HFFc6 (cell line): ENCODE results near the gene CABCOCO1. TPM values are rescaled to one million over a fixed set of nuclear protein-coding genes. Genes with fewer than 3 reads are reported as not detected.

Experiments
- DNase-seq: peaks from one replicate; pipeline ENCODE4 v3.0.0-alpha.2; 2018
- H3K27ac Mint-ChIP-seq: 2 replicates; pipeline ENCODE4 v1.8.0; 2020; ENCODE audit warnings: mild to moderate bottlenecking, mixed read lengths
- H3K27me3 Mint-ChIP-seq: 2 replicates; pipeline ENCODE4 v1.8.0; 2021; ENCODE audit warnings: mild to moderate bottlenecking, moderate library complexity, mixed read lengths; ENCODE audit not compliant: insufficient read depth
- H3K36me3 Mint-ChIP-seq: 2 replicates; pipeline ENCODE4 v1.8.0; 2021; ENCODE audit warnings: low read depth, mixed read lengths
- H3K4me1 Mint-ChIP-seq: 2 replicates; pipeline ENCODE4 v1.8.0; 2020; ENCODE audit warnings: low read depth, mixed read lengths
- H3K4me3 Mint-ChIP-seq: 2 replicates; pipeline ENCODE4 v1.8.0; 2020; ENCODE audit warnings: mild to moderate bottlenecking, moderate library complexity, mixed read lengths
- H3K9me3 Mint-ChIP-seq: 2 replicates; pipeline ENCODE4 v1.8.0; 2020; ENCODE audit warnings: mild to moderate bottlenecking, mixed read lengths
- total RNA-seq, 6 experiments: library from RNA; stranded (reverse); fragmentation: NEBNext Ultra II Directional; extraction: Animal tissue kit (Norgen Biotek cat#: 25700); gene quantifications; 2 replicates in 1 of 6; 3 replicates in 5 of 6; pipeline ENCODE4 v1.2.3, GENCODE V29; 2021
- TF ChIP-seq, protein P1 (sequence below): fragments of 200-600 bp; sonication (generic); IDR thresholded peaks from 2 replicates; pipeline ENCODE4 v1.5.0; 2021; ENCODE audit warnings: antibody characterized with exemption, mild to moderate bottlenecking

The CABCOCO1 gene
- total RNA-seq, 6 experiments from 2014 or later, result 0.15 to 0.45 (median 0.31) TPM; not detected in 1

DNA sequence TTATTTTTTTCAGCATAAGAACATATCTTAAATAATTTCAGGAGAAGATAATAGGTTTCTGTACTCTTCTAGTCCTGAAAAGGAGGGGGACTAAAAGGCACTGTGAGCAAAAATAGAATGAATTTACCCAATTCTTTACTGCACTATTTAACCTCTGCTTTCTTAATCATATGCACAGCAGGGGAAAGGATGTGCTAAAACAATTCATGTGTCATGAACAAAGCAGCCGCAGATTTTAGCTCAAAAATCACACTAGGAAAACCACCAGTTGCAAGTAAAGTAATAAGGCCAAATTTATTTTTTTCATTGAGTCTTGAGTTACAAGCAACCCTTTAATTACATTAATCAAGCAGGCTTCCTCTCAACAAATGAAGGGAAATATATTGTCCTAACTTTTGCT, 80.1 kb downstream of the CABCOCO1 start:
- Mint-ChIP-seq H3K36me3 (no peaks in the 10 kb centered on the region; the same call in 1 of the 2 replicates), H3K27me3 (no peaks in the 10 kb centered on the region; the same call in 1 of the 2 replicates), H3K4me3 (no peak overlapping the region), H3K4me1 (peaks cover 15% of the 10 kb centered on the region), H3K27ac (no peak overlapping the region), H3K9me3 (no peaks in the 10 kb centered on the region)
- no peak for DNase-seq
- TF ChIP-seq, protein P1, sequence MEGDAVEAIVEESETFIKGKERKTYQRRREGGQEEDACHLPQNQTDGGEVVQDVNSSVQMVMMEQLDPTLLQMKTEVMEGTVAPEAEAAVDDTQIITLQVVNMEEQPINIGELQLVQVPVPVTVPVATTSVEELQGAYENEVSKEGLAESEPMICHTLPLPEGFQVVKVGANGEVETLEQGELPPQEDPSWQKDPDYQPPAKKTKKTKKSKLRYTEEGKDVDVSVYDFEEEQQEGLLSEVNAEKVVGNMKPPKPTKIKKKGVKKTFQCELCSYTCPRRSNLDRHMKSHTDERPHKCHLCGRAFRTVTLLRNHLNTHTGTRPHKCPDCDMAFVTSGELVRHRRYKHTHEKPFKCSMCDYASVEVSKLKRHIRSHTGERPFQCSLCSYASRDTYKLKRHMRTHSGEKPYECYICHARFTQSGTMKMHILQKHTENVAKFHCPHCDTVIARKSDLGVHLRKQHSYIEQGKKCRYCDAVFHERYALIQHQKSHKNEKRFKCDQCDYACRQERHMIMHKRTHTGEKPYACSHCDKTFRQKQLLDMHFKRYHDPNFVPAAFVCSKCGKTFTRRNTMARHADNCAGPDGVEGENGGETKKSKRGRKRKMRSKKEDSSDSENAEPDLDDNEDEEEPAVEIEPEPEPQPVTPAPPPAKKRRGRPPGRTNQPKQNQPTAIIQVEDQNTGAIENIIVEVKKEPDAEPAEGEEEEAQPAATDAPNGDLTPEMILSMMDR, result no peak

DNA sequence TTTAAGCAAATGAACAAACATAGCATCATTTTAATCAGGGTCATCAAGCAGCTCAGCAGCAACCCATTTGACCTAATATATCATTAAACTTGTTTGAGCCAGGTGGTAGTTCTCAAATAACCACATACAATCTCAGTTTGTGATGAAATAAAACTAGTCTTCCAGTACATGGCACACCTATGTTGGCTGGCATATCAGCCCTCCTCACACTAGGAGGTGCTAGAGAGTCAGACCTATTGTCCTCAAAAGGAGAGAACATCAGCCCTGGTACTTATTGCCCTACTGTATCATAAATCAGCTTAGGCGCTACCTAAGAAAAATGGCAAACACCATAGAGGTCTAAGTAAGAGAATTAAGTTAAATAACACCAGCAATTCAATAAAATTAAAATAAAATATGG, 81.7 kb downstream of the CABCOCO1 start:
- TF ChIP-seq, protein P1, result peak; percentile 57
- Mint-ChIP-seq H3K9me3 (no peaks in the 10 kb centered on the region), H3K36me3 (no peaks in the 10 kb centered on the region; the same call in 1 of the 2 replicates)

DNA sequence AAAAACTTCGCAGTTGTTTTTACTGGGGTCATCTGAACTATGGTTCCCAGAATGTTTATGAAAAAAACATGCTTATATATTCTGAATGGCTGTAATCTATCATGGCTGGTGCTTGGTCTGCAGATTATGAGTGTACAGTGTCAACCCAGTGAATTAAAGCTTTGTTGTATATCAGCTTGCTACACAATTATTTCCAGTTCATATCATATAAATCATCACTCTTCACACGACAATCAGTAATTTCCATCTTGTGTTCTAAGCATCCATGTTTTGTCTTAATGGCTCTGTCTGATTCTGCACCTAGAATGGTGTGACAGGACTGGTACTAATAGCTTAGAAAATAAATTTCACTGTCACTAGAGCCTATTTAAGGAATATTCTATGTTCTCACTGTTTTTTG, 83.6 kb downstream of the CABCOCO1 start:
- Mint-ChIP-seq H3K4me1 (peaks cover 25% of the 10 kb centered on the region), H3K36me3 (no peaks in the 10 kb centered on the region; the same call in 1 of the 2 replicates), H3K9me3 (no peaks in the 10 kb centered on the region), H3K4me3 (no peak overlapping the region), H3K27me3 (no peaks in the 10 kb centered on the region; the same call in 1 of the 2 replicates), H3K27ac (no peak overlapping the region)
- no peak for DNase-seq
- TF ChIP-seq, protein P1, result no peak

More for the DNA sequence above, 81.7 kb downstream of the CABCOCO1 start:
- Mint-ChIP-seq H3K4me1 (peaks cover 17% of the 10 kb centered on the region), H3K4me3 (no peak overlapping the region), H3K27me3 (no peaks in the 10 kb centered on the region; the same call in 1 of the 2 replicates), H3K27ac (no peak overlapping the region)
- no peak for DNase-seq

DNA sequence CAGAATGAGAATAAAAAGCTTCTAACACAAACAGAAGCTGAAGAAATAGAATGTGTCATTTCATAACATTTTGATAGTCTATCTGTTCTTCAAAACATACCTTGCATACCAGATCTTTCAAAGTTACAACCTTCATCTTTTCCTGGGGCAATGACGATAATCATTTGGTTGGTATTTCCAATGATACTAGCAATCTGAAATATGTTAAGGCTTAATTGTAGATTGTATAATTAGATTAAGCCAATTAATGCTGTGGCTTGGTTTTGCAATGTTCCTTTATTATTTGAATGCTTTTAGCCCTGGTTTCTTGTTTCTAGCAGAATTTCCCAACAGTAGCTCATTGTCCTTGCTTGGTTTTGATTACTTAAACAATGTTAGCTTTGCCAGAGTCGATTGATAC, 84.6 kb downstream of the CABCOCO1 start:
- Mint-ChIP-seq H3K27me3 (no peaks in the 10 kb centered on the region), H3K9me3 (no peaks in the 10 kb centered on the region), H3K27ac (no peak overlapping the region), H3K4me1 (peaks cover 34% of the 10 kb centered on the region), H3K4me3 (no peak overlapping the region), H3K36me3 (no peaks in the 10 kb centered on the region; the same call in 1 of the 2 replicates)
- TF ChIP-seq, protein P1, result no peak
- DNase-seq, result no peak

DNA sequence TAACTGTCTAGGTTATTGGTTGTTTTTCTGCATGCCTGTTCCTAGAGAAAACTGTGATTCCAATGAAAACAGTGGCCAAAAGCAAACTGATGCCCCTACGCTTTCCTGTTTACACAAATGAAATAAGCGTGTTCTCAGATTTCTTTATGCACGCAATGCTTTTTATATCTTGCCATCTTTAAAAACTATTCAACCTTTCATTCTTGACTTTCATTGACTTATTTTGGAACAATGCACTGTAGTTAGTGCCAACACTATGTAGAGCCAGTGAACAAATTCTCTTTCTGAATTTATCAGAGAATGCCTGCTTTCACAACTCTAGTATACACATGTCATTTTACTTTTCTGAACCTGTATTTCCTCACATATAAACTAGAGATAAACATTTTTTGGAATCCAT, 86.6 kb downstream of the CABCOCO1 start:
- no peaks in the 10 kb centered on the region; the same call in 1 of the 2 replicates for H3K36me3 Mint-ChIP-seq
- DNase-seq, result no peak
- peaks cover 48% of the 10 kb centered on the region for H3K4me1 Mint-ChIP-seq
- TF ChIP-seq, protein P1, result no peak
- no peaks in the 10 kb centered on the region for H3K9me3 Mint-ChIP-seq
- H3K27me3 Mint-ChIP-seq, result no peaks in the 10 kb centered on the region
- no peak overlapping the region for H3K4me3 Mint-ChIP-seq
- H3K27ac Mint-ChIP-seq, result no peak overlapping the region
